Measurements from ENCODE around the gene GUK1.

GRCh38 chr1:228184152-228184551 lies 44.1 kb downstream of the GUK1 start:
- TF ChIP-seq, protein P1, sequence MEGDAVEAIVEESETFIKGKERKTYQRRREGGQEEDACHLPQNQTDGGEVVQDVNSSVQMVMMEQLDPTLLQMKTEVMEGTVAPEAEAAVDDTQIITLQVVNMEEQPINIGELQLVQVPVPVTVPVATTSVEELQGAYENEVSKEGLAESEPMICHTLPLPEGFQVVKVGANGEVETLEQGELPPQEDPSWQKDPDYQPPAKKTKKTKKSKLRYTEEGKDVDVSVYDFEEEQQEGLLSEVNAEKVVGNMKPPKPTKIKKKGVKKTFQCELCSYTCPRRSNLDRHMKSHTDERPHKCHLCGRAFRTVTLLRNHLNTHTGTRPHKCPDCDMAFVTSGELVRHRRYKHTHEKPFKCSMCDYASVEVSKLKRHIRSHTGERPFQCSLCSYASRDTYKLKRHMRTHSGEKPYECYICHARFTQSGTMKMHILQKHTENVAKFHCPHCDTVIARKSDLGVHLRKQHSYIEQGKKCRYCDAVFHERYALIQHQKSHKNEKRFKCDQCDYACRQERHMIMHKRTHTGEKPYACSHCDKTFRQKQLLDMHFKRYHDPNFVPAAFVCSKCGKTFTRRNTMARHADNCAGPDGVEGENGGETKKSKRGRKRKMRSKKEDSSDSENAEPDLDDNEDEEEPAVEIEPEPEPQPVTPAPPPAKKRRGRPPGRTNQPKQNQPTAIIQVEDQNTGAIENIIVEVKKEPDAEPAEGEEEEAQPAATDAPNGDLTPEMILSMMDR (IDR thresholded peaks at IDR 0.05; ENCODE audit: borderline replicate concordance, extremely low read depth, low read length, poor library complexity, severe bottlenecking) = no peak
- TF ChIP-seq EZH2 (IDR thresholded peaks at IDR 0.05; ENCODE audit: borderline replicate concordance, low read depth, low read length, severe bottlenecking) = no peak
